ENCODE results near the gene UGDH.
"Not testable (repeated sequence)": the region's sequence is repeated elsewhere in the genome, so short reads cannot be mapped to it uniquely, and the experiment has no call there.

The UGDH gene

GRCh38 chr4:39528061-39528465, 824 bp upstream of the UGDH start:
- DNase-seq: no peak

GRCh38 chr4:39526765-39527295, 409 bp downstream of the UGDH start:
- DNase-seq: no peak

GRCh38 chr4:39525822-39526690, 1.2 kb downstream of the UGDH start:
- DNase-seq: no peak

GRCh38 chr4:39524161-39524957, 2.9 kb downstream of the UGDH start:
- no peak for DNase-seq

- DNase-seq: no peak
Observed at GRCh38 chr4:39522068-39522467, 5.2 kb downstream of the UGDH start.

- no peak for DNase-seq
Observed at GRCh38 chr4:39521253-39521919, 5.9 kb downstream of the UGDH start.

- no peak for DNase-seq
Observed at GRCh38 chr4:39518484-39518883, 8.8 kb downstream of the UGDH start.

GRCh38 chr4:39516407-39516966, 10.8 kb downstream of the UGDH start:
- no peak for DNase-seq

GRCh38 chr4:39515669-39516401, 11.4 kb downstream of the UGDH start:
- DNase-seq: not testable (repeated sequence)

- DNase-seq: no peak
Observed at GRCh38 chr4:39514888-39515401, 12.3 kb downstream of the UGDH start.

GRCh38 chr4:39514266-39514665, 13.0 kb downstream of the UGDH start:
- not testable (repeated sequence) for DNase-seq

- no peak for DNase-seq
Observed at GRCh38 chr4:39510348-39510929, 16.8 kb downstream of the UGDH start.

- no peak for DNase-seq
Observed at GRCh38 chr4:39505581-39505980, 21.7 kb downstream of the UGDH start.

GRCh38 chr4:39504538-39504937, 22.7 kb downstream of the UGDH start:
- no peak for DNase-seq

GRCh38 chr4:39502664-39503035, 24.6 kb downstream of the UGDH start:
- not testable (repeated sequence) for DNase-seq

- DNase-seq: no peak
Observed at GRCh38 chr4:39502019-39502663, 25.1 kb downstream of the UGDH start.

- DNase-seq: no peak
Observed at GRCh38 chr4:39498727-39499020, 28.6 kb downstream of the UGDH start.

GRCh38 chr4:39497909-39498726, 29.1 kb downstream of the UGDH start:
- DNase-seq: no peak

- no peak for DNase-seq
Observed at GRCh38 chr4:39495446-39496213, 31.6 kb downstream of the UGDH start.

GRCh38 chr4:39494354-39494753, 32.9 kb downstream of the UGDH start:
- DNase-seq: no peak
